Measurements from ENCODE around the gene NBPF4.
"Not testable (repeated sequence)": the region's sequence is repeated elsewhere in the genome, so short reads cannot be mapped to it uniquely, and the experiment has no call there.

NBPF4 gene

DNA sequence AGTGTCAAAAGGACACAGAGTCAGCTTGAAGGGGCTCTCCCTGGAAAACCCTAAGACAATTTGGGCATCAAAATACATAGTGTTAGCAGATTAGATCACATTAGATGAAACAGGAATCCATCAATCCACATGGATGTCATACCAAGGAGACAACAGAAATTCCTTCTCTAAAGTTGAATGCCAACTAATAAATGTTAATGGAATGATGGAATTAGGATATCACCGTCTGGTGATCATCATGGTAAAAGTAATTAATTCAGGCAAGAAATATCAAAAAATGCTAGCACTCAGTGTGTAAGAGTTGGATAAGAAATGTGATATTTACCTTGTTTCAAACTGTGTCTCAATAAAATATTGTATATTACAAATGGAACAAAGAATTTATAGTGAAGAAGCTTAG is 32.9 kb downstream of the NBPF4 start:
- DNase-seq (ENCODE audit: low read depth), result no peak

DNA sequence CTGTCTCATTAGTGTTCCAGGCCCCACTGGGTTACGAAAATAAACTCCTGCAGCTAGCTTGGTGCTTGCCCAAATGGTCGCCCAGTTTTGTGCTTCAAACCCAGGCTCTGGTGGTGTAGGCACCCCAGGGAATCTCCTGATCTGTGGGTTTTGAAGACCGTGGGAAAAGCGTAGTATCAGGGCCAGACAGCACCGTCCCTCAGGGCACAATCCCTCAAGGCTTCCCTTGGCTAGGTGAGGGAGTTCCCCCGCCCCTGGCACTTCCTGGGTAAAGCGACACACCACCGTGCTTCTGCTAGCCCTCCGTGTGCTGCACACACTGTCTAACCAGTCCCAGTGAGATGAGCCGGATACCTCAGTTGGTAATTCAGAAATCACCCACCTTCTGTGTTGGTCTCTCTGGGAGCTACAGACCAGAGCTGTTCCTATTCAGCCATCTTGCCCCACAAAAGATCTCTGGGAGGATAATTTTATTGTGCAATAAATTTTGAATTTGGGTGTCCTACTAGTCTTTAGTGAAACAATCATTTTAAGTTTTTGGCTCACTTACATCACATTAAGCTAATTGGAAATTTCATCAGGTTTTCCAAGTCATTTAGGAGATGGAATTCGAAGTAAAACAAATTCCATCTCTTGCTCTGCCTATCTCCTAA is 34.3 kb downstream of the NBPF4 start:
- DNase-seq (ENCODE audit: low read depth), result no peak

GRCh38 chr1:108208724-108209446 is 35.0 kb downstream of the NBPF4 start:
- no peak for DNase-seq (ENCODE audit: low read depth)

- not testable (repeated sequence) for DNase-seq (ENCODE audit: low read depth)
Measured at GRCh38 chr1:108203582-108203981, 40.3 kb downstream of the NBPF4 start.

DNA sequence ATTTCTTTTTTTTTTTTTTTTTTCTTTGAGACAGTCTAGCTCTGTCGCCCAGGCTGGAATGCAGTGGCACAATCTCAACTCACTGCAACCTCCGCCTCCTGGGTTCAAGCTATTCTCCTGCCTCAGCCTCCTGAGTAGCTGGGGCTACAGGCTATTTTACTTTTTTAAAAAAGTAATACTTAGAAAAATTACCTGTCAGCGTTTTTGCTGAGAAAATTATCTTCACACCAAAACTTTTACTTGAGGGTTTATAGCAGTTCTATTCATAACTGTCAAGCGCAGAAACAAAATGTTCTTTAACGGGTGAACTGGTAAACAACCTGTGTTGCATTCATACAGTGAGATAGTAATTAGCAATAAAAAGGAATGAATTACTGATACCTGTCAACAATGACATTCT is 42.2 kb downstream of the NBPF4 start:
- no peak for DNase-seq (ENCODE audit: low read depth)

DNA sequence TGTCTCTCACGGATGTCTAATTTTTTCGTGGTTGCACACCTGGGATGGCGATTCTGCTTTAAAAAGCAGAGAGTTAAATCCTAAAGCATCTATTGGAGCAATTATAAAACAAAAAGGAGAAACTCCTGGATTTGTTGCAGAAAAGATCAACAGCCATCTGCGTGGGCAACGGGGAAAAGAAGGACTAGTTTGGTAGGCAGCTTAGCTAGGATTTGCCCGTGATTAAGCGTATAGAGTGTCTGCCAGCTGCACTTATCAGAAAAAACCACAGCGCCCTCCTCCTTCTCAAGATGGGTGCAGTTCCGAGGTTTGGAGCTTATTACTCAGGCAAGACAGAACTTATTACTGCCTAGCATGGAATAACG is 43.2 kb downstream of the NBPF4 start:
- peak; percentile 16 for DNase-seq (ENCODE audit: low read depth)

DNA sequence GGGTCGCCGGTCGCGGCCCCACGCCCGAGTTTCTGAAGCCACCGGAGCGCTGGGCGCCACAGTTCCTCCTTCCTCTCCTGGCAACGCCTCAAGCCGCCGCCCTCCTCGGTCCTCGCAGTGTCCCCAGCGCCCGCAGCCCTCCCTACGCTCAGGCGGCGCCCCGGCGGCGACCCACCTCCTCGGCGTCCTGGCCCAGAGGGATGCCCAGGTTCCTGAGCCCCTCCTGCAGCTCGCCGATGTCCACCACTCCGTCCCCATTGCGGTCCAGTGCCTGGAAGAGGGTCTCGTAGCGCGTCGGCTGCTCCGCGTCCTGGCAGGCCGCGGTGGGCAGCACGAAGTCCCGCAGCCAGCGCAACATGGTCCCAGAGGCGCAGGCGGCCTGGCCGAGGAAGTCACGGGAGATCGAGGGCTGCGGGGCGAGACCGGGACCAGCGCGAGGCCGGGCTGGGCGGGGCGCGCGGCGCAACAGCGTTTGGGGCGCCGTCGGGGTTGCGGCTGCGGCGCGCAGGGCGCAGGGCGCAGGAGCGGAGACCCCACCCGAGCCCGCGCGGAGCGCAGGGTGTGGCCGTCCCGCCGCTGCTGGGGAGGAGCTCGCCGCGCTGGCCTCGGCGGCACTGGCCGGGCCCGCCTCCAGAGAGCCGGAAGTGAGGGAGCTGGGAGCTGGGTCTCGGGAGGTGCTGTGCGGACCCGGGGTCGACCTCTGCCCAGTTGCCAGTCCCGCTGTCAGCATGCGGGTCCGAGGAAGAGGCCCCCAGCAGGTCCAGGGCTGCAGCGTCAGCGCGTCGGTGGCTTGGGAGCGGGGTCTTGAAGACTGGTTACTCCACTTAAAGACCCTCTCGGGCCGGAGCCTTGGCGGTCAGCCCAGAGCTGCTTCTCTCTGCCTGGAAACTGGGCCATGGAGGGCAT is 43.8 kb downstream of the NBPF4 start, which contains the start of gene SLC25A24:
Gene SLC25A24 (minus strand): TSS at position 563 of the 906 bp plus-strand sequence. CDS start 205 bp downstream, at position 358.
- peak; percentile 63 for DNase-seq (ENCODE audit: low read depth)

DNA sequence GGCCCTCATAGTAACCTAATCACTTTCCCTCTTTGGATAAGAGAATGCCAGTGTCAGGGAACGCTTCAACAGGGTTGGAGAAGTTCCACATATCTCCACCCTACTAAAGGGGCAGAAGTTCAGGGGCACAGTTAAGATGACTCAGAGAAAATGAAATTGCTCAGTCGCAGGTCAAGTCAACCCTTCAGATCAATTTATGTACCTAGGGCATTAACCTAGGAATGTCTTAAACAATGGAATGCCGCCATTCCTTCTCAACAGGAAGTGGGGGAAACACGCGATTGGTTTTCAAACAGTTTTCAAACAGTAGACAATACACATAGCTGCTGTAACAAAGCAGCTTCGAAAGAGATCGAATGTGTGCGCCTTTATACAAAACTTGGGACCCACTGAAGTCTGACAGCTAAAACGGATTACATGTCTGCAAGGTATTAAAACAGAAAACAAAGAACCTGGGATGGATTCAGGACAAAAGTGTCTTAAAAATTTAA is 44.6 kb downstream of the NBPF4 start:
- DNase-seq (ENCODE audit: low read depth), result no peak

DNA sequence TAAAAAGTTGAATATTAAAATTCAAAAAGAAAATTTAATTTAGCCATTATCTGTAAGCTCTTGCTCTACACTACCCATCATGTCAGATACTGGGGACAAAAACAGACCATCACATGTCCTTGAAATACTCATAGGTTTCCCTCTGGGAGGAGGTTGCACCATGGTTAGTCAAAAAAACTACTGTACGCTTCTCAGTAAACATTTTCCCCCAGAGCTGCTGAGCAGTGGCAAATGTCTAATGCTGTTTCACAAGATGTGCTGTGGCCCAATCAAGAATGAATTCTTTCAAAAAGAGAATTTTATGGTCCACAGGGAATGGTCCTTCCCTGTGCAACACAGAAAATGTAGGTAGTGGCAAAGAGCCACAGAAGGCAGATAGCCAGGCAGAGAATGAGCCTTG is 49.8 kb downstream of the NBPF4 start:
- DNase-seq (ENCODE audit: low read depth), result no peak

GRCh38 chr1:108193333-108193732 is 50.5 kb downstream of the NBPF4 start:
- no peak for DNase-seq (ENCODE audit: low read depth)

- DNase-seq (ENCODE audit: low read depth), result no peak
Measured at GRCh38 chr1:108192581-108192980, 51.3 kb downstream of the NBPF4 start.

DNA sequence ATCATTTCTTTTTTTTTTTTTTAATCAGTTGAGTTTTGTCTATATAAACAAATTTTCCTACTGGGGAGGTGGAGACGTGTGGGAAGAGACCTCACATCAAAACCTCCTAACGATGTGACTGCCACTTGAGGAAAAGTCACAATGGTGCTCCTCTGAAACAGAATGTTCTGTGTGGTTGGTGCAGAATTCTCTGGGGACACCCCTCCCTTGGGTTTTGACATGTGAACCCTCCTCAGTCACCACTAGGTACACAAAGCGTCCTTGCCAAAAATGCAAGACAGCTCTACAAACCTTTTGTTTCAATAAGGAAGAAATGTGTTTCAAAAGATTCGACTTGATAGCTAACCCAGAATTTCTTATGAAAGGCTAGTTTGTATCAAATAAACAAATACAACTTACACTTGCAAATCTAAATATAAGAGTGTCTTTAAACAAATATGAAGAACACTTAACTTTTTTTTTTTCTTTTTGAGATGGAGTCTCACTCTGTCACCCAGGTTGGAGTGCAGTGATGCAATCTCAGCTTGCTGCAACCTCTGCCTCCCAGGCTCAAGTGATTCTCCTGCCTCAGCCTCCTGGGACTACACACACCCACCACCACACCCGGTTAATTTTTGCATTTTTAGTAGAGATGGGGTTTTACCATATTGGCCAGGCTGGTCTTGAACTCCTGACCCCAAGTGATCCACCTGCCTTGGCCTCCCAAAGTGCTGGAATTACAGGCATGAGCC is 53.0 kb downstream of the NBPF4 start:
- no peak for DNase-seq (ENCODE audit: low read depth)

- DNase-seq (ENCODE audit: low read depth), result no peak
Measured at GRCh38 chr1:108190001-108190634, 53.8 kb downstream of the NBPF4 start.

- no peak for DNase-seq (ENCODE audit: low read depth)
Measured at GRCh38 chr1:108188801-108189200, 55.1 kb downstream of the NBPF4 start.

DNA sequence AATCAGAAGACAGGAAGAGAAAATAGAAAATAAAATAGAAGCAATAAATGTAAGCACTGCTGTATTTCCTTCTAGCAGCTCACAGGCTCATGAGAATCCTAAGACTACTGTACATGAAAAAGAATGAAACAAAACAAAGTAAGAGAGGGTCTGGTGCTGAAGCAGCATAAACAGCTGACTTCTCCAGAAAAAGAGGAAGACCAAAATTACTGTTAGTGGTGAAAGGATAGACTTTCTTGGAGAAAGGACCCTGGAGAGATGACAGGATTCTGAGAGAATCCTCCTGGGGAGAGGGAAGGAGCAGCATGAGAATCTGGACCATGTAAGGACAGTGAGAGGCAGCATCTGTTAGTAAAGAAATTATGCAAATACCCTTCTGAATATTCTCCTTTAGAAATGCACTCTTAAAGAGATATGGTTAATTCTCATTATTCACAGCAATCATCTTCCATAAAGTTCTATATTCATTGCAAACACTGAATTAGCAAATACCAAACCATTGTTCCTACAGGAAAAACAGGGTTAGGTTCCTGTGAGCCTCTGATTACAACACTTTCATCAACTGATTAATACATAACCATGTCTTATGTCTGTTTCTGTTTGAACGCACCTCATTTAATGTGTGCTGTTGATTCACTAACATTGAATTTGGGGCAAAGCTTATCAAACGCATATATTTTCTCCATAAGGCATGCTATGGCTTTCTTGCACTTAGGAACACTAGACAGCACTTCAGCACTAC is 60.7 kb downstream of the NBPF4 start:
- DNase-seq (ENCODE audit: low read depth), result no peak

DNA sequence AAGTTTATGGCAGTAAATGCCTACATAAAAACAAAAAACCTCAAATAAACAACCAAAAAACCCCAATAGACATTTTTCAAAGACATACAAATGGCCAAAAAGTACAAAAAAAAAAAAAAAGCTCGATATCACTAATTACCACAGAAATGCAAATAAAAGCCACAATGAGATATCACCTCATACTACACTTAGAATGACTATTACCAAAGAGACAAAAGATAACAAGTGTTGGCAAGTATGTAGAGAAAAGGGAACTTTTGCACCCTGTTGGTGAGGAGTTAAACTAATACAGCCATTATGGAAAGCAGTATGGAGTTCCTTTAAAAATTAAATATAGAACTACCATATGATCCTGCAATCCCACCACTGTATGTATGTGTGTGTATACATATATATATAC is 64.9 kb downstream of the NBPF4 start:
- DNase-seq (ENCODE audit: low read depth), result no peak
